IMR-90 (cell line): ENCODE data around the gene KIF3B. TPM values are rescaled to one million over a fixed set of nuclear protein-coding genes. Genes with fewer than 3 reads are reported as not detected.

Experiments used
- ATAC-seq: fragments of 200-7000 bp; cut with Tn5 transposase; 2 replicates; pipeline ENCODE4 v1.9.1; 2020; ENCODE audit warnings: low read depth, mild to moderate bottlenecking, moderate library complexity
- BruUV-seq: library from RNA; stranded (reverse); fragments of 400-500 nt; replicated peaks from 2 replicates; lab custom pipeline; 2021; lab: Mats Ljungman, UMichigan
- CTCF ChIA-PET: fragments of 300-600 bp; formaldehyde crosslinking; extraction: SDS; loops from one replicate; lab custom pipeline; 2021; ENCODE audit warnings: antibody characterized with exemption; lab: Yijun Ruan, JAX
- POLR2A ChIA-PET: fragments of 300-600 bp; sonication (Branson Sonifier 250); formaldehyde crosslinking; loops from one replicate; lab custom pipeline; 2022; ENCODE audit warnings: antibody characterized with exemption; ENCODE audit not compliant: unreplicated experiment; lab: Charles Lee
- DNase-seq: peaks from one replicate; pipeline ENCODE4 v3.0.0; 2013
- H2AFZ ChIP-seq: replicated peaks from 2 replicates; pipeline ENCODE3; 2013; ENCODE audit warnings: low read length, mild to moderate bottlenecking; ENCODE audit not compliant: poor library complexity
- H2AK5ac ChIP-seq: 2 replicates; pipeline ENCODE4 v1.6.1; 2013; ENCODE audit warnings: low read depth, low read length, inconsistent platforms
- H2AK9ac ChIP-seq: replicated peaks from 2 replicates; pipeline ENCODE3; 2013; ENCODE audit warnings: mild to moderate bottlenecking, low read depth, low read length, moderate library complexity; ENCODE audit not compliant: poor library complexity
- H2BK120ac ChIP-seq: 2 replicates; pipeline ENCODE4 v1.6.1; 2013; ENCODE audit warnings: low read depth, low read length, inconsistent platforms
- H2BK15ac ChIP-seq: 3 replicates; pipeline ENCODE4 v1.6.1; 2013; ENCODE audit warnings: low read depth, low read length, inconsistent platforms
- H2BK20ac ChIP-seq: 2 replicates; pipeline ENCODE4 v1.6.1; 2013; ENCODE audit warnings: low read depth, mild to moderate bottlenecking, inconsistent platforms, low read length, moderate library complexity
- H2BK5ac ChIP-seq: 2 replicates; pipeline ENCODE4 v1.6.1; 2013; ENCODE audit warnings: mild to moderate bottlenecking, low read depth, low read length, inconsistent platforms; ENCODE audit not compliant: poor library complexity, severe bottlenecking
- H3K14ac ChIP-seq: replicated peaks from 2 replicates; pipeline ENCODE4 v1.6.1; 2013; ENCODE audit warnings: low read depth, low read length, inconsistent platforms
- H3K18ac ChIP-seq: 2 replicates; pipeline ENCODE4 v1.6.1; 2013; ENCODE audit warnings: low read depth, low read length, control low read depth
- H3K23ac ChIP-seq: 2 replicates; pipeline ENCODE4 v1.6.1; 2013; ENCODE audit warnings: low read depth, low read length, inconsistent platforms
- H3K27ac ChIP-seq: 2 replicates; pipeline ENCODE4 v1.5.1; 2013; ENCODE audit warnings: mild to moderate bottlenecking, control low read depth, low read length; ENCODE audit not compliant: insufficient read depth
- H3K27me3 ChIP-seq: 2 replicates; pipeline ENCODE4 v1.6.1; 2013; ENCODE audit warnings: low read length; ENCODE audit not compliant: control insufficient read depth, insufficient read depth
- H3K36me3 ChIP-seq: 2 replicates; pipeline ENCODE4 v1.6.1; 2013; ENCODE audit warnings: low read length, mixed read lengths; ENCODE audit not compliant: control insufficient read depth, insufficient read depth
- H3K4ac ChIP-seq: 2 replicates; pipeline ENCODE4 v1.6.1; 2013; ENCODE audit warnings: low read depth, low read length, inconsistent platforms
- H3K4me1 ChIP-seq: 2 replicates; pipeline ENCODE4 v1.6.1; 2013; ENCODE audit warnings: low read length, mixed read lengths; ENCODE audit not compliant: control insufficient read depth, insufficient read depth
- H3K4me2 ChIP-seq: 2 replicates; pipeline ENCODE4 v1.6.1; 2013; ENCODE audit warnings: low read depth, mild to moderate bottlenecking, control low read depth, low read length, moderate library complexity
- H3K4me3 ChIP-seq: 2 replicates; pipeline ENCODE4 v1.5.1; 2013; ENCODE audit warnings: low read depth, mild to moderate bottlenecking, control low read depth, low read length, moderate library complexity; ENCODE audit not compliant: insufficient read depth
- H3K56ac ChIP-seq: 2 replicates; pipeline ENCODE4 v1.6.1; 2013; ENCODE audit warnings: low read length, inconsistent platforms; ENCODE audit not compliant: insufficient read depth; ENCODE audit errors: extremely low read depth
- H3K79me1 ChIP-seq, 2 experiments: 2 replicates each; pipeline ENCODE4 v1.6.1; 2013; ENCODE audit warnings: low read length in 2 of 2, inconsistent platforms in 1 of 2, low read depth in 1 of 2
- H3K9ac ChIP-seq: 2 replicates; pipeline ENCODE4 v1.6.1; 2013; ENCODE audit warnings: low read depth, low read length, control low read depth
- H3K9me1 ChIP-seq: 2 replicates; pipeline ENCODE4 v1.6.1; 2013; ENCODE audit warnings: low read length, inconsistent platforms; ENCODE audit not compliant: insufficient read depth
- H3K9me3 ChIP-seq: 2 replicates; pipeline ENCODE4 v1.6.1; 2013; ENCODE audit warnings: low read length; ENCODE audit not compliant: control insufficient read depth, insufficient read depth
- H4K20me1 ChIP-seq: 2 replicates; pipeline ENCODE4 v1.6.1; 2013; ENCODE audit warnings: low read length, inconsistent platforms; ENCODE audit not compliant: insufficient read depth
- H4K5ac ChIP-seq: 2 replicates; pipeline ENCODE4 v1.6.1; 2013; ENCODE audit warnings: mild to moderate bottlenecking, low read depth, low read length, control low read depth
- H4K8ac ChIP-seq, 2 experiments: 2 replicates each; pipeline ENCODE4 v1.6.1; 2013; ENCODE audit warnings: low read depth in 2 of 2, low read length in 2 of 2, control low read depth in 1 of 2, inconsistent platforms in 1 of 2
- H4K91ac ChIP-seq: 2 replicates; pipeline ENCODE4 v1.6.1; 2013; ENCODE audit warnings: low read depth, low read length, inconsistent platforms; ENCODE audit not compliant: insufficient read depth
- BHLHE40 ChIP-seq: fragments of 150-350 bp; IDR thresholded peaks from 2 replicates; pipeline ENCODE4 v1.6.1; 2016; ENCODE audit warnings: mild to moderate bottlenecking, low read depth, low read length
- CEBPB ChIP-seq: IDR thresholded peaks from 2 replicates; pipeline ENCODE4 v1.6.1; 2012; ENCODE audit warnings: low read depth, low read length, improper control_type of control experiment
- CHD1 ChIP-seq: IDR thresholded peaks from 2 replicates; pipeline ENCODE4 v1.6.1; 2012; ENCODE audit warnings: low read depth, low read length, improper control_type of control experiment
- FOS ChIP-seq: fragments of 150-350 bp; IDR thresholded peaks from 2 replicates; pipeline ENCODE4 v1.6.1; 2016; ENCODE audit warnings: low read depth, low read length
- MAFK ChIP-seq: IDR thresholded peaks from 2 replicates; pipeline ENCODE4 v1.6.1; 2012; ENCODE audit warnings: low read depth, low read length, improper control_type of control experiment
- MAZ ChIP-seq: IDR thresholded peaks from 2 replicates; pipeline ENCODE4 v1.6.1; 2012; ENCODE audit warnings: low read depth, mild to moderate bottlenecking, low read length, improper control_type of control experiment, moderate library complexity, borderline replicate concordance
- NFE2L2 ChIP-seq: fragments of 150-350 bp; IDR thresholded peaks from 2 replicates; pipeline ENCODE4 v1.6.1; 2016; ENCODE audit warnings: low read depth, mild to moderate bottlenecking, low read length
- POLR2A ChIP-seq: IDR thresholded peaks from 2 replicates; pipeline ENCODE4 v1.6.1; 2012; ENCODE audit warnings: mild to moderate bottlenecking, low read depth, low read length
- RFX5 ChIP-seq: IDR thresholded peaks from 2 replicates; pipeline ENCODE4 v1.8.0; 2012; ENCODE audit warnings: low read depth, mild to moderate bottlenecking, low read length, moderate library complexity
- WGBS, 2 experiments: methylation state at CpG; one replicate each; pipeline versions ENCODE4 v1.1.5 to v1.1.7; 2013; ENCODE audit warnings: missing lambda C conversion rate in 2 of 2; ENCODE audit not compliant: insufficient read length in 1 of 2; ENCODE audit errors: extremely low coverage in 2 of 2; 5-methylcytosine and 5-hydroxymethylcytosine counted together
- dilution Hi-C: fragments of 300-500 bp; cut with HindIII; formaldehyde crosslinking; loops from one replicate; pipeline ENCODE4 v1.14.3; 2018; ENCODE audit warnings: low sequenced_read_pairs; ENCODE audit not compliant: unreplicated experiment
- in situ Hi-C: fragments of 300-500 bp; cut with MboI; formaldehyde crosslinking; loops from 3 replicates; pipeline ENCODE4 v1.14.3; 2019; ENCODE audit warnings: low sequenced_read_pairs, inconsistent platforms, mixed read lengths
- intact Hi-C: fragments of 100-400 bp; cut with micrococcal nuclease; formaldehyde crosslinking; loops from 2 replicates; pipeline ENCODE4 v1.10.0; 2022
- polyA plus RNA-seq, 3 experiments: library from polyadenylated mRNA; depleted of rRNA; stranded (reverse); fragments of >200 nt; gene quantifications; 2 replicates each; pipeline ENCODE4 v1.2.3, GENCODE V29; 2012; ENCODE audit warnings: low replicate concordance in 1 of 3
- total RNA-seq: library from RNA; depleted of rRNA; stranded (reverse); fragments of >200 nt; gene quantifications from 2 replicates; pipeline ENCODE4 v1.2.3, GENCODE V29; 2012
- TF ChIP-seq, protein P1 (sequence below): fragments of 150-350 bp; IDR thresholded peaks from 2 replicates; pipeline ENCODE4 v1.6.1; 2017; ENCODE audit warnings: mild to moderate bottlenecking, antibody characterized with exemption, low read length, low read depth
- TF ChIP-seq, protein P2 (sequence below): conservative IDR thresholded peaks from 2 replicates; pipeline ENCODE4 v1.5.1; 2012; ENCODE audit warnings: mild to moderate bottlenecking, low read depth, low read length, improper control_type of control experiment
- TF ChIP-seq, protein P3 (sequence below): fragments of 150-350 bp; IDR thresholded peaks from 2 replicates; pipeline ENCODE4 v1.6.1; 2016; ENCODE audit warnings: low read depth, mild to moderate bottlenecking, low read length, moderate library complexity, borderline replicate concordance

KIF3B gene
- total and polyA plus RNA-seq, 2 of the 4 experiments (the other 2 are of a cell fraction), result 17.1 to 28.1 TPM

DNA sequence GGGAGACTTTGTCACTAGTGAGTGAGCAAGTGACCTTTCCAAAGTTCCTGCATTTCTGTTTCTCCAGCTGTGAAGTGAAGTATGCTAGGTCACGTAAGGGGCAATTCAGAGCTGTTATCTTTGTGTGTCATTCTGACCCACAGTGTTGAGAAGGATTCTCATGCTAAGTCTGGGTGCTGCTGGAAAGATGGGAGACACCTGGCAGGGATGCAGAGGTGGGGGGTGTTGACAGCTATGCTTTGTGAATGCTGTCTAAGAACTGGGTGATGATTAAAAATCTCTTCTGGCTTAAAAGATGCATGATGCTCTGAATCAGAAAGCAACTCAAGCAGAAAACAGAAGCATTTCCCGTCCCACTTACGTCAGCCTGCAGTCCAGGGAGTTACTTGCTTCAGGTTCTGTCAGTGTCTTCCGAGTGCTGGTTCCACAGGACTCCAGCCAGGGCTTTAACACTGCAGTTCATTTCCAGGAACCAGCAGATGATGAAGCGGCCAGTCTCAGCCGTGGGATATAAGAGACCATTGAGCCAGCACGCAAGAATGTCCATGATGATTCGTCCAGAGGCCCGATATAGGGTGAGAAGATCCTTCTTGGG, 49.7 kb downstream of the KIF3B start (continued):
- TF ChIP-seq NFE2L2, result no peak

DNA sequence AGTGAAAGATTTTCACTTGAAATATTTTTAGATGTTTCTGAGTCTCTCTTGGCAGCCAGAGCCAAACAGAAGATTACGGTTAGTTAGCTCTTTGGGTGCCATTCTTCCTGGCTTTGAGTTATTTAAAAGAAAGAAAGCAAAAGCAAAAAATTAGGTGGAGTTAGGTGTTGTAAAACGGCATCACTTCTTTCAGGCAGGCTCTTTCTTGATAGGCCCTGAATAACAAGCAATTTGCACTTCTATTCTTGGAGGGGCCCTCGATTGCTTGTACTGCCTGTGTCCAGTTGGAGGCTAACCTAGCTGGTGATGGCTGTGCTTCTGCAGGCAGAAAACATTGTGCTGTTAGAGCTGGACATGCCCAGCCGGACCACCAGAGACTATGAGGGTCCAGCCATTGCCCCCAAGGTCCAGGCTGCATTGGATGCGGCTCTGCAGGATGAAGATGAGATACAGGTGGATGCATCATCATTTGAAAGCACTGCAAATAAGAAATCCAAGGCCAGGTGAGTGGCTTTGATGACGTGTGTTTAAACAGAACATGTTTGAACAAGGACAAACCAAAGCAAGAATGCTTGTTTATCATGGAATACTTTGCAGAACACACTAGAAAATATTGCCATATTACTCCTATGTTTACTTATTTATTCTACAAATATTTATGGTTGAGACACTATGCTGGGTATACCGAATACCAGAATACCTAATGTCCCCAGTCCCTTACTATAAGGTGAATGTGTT, 52.5 kb downstream of the KIF3B start:
- Histone ChIP-seq H3K4ac (no peak overlapping the region), H3K4me1 (peaks cover 15% of the 10 kb centered on the region), H3K9me3 (no peaks in the 10 kb centered on the region), H3K9me1 (peaks cover 19% of the 10 kb centered on the region), H3K18ac (no peak overlapping the region), H3K14ac (no peak overlapping the region), H2AK9ac (no peak overlapping the region), H3K36me3 (peaks cover 17% of the 10 kb centered on the region), H2AFZ (no peak overlapping the region), H3K4me3 (no peak overlapping the region), H4K8ac (no peak overlapping the region), H4K91ac (no peak overlapping the region), H3K4me2 (no peak overlapping the region), H2BK120ac (no peak overlapping the region), H3K56ac (no peak overlapping the region), H3K27me3 (no peaks in the 10 kb centered on the region), H3K9ac (no peak overlapping the region), H2BK5ac (no peak overlapping the region), H4K5ac (no peak overlapping the region), H3K27ac (no peak overlapping the region), H3K23ac (no peak overlapping the region), H3K79me1 (peaks cover 3 to 5% of the 10 kb centered on the region in 2 experiments; a peak in 2 of 4 replicates), H2BK15ac (no peak overlapping the region), H2BK20ac (no peak overlapping the region), H2AK5ac (no peak overlapping the region), H4K20me1 (peaks cover 18% of the 10 kb centered on the region)
- ATAC-seq (no peak), DNase-seq (no peak)
- no TSS peak for BruUV-seq
- ChIA-PET POLR2A (no interaction called here), CTCF (interaction anchor here (0.6 kb wide), 2 partner anchors 76 to 374 kb away, joined by 3 to 6 read pairs; no protein-coding TSS in a partner anchor)
- dilution Hi-C loops (no loop called here), in situ Hi-C loops (no loop called here), intact Hi-C loops (no loop called here)
- 93% methylated on average over 3 of the region's 7 CpGs; no CpG with 5 or more reads in 1 of the 2 experiments for WGBS, 2 experiments
- TF ChIP-seq MAFK (no peak), FOS (no peak), CHD1 (no peak), NFE2L2 (no peak), BHLHE40 (no peak), POLR2A (no peak), MAZ (no peak), CEBPB (no peak), RFX5 (no peak)
- TF ChIP-seq, protein P1, sequence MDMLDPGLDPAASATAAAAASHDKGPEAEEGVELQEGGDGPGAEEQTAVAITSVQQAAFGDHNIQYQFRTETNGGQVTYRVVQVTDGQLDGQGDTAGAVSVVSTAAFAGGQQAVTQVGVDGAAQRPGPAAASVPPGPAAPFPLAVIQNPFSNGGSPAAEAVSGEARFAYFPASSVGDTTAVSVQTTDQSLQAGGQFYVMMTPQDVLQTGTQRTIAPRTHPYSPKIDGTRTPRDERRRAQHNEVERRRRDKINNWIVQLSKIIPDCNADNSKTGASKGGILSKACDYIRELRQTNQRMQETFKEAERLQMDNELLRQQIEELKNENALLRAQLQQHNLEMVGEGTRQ, result no peak
- TF ChIP-seq, protein P2, sequence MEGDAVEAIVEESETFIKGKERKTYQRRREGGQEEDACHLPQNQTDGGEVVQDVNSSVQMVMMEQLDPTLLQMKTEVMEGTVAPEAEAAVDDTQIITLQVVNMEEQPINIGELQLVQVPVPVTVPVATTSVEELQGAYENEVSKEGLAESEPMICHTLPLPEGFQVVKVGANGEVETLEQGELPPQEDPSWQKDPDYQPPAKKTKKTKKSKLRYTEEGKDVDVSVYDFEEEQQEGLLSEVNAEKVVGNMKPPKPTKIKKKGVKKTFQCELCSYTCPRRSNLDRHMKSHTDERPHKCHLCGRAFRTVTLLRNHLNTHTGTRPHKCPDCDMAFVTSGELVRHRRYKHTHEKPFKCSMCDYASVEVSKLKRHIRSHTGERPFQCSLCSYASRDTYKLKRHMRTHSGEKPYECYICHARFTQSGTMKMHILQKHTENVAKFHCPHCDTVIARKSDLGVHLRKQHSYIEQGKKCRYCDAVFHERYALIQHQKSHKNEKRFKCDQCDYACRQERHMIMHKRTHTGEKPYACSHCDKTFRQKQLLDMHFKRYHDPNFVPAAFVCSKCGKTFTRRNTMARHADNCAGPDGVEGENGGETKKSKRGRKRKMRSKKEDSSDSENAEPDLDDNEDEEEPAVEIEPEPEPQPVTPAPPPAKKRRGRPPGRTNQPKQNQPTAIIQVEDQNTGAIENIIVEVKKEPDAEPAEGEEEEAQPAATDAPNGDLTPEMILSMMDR, result no peak
- TF ChIP-seq, protein P3, sequence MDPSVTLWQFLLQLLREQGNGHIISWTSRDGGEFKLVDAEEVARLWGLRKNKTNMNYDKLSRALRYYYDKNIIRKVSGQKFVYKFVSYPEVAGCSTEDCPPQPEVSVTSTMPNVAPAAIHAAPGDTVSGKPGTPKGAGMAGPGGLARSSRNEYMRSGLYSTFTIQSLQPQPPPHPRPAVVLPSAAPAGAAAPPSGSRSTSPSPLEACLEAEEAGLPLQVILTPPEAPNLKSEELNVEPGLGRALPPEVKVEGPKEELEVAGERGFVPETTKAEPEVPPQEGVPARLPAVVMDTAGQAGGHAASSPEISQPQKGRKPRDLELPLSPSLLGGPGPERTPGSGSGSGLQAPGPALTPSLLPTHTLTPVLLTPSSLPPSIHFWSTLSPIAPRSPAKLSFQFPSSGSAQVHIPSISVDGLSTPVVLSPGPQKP, result no peak
